ENCODE measurements around the gene KLF13.

Gene KLF13

DNA sequence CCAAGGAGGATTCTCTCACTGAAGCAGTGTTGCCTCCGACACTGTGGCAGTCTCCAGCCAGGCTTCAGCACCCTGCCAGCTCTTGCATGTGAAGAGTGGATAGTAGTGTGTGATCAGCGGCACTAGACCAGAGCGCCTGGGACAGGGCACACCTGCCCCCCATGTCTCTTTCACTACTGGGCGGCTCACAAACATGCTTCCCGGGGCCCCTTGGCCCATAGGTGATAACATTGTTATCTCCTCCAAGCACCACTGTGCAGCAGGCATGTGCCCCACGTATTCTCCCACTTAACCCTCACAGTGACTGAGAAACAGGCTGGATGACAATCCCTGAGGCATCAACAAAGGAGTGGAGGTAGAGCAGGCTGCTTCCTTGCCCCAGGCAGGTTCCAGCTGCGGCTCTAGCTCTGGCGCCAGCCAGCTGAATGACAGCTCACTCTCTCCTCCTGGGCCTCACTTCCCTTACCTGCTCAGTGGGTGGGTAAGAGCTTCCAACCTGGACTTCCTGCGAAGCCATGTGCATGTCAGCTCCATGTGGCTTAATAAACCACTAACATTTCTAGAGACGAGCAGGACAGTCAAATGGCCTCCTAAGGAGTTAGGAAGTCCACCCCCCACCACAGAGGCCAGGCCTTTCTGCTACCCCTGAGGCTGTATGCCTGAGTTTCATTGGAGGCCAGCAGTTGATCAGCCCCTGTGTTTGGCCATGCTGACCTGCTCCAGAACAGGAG lies 37.8 kb downstream of the KLF13 start:
- H3K9me2 ChIP-seq (replicated peaks; ENCODE audit: control insufficient read depth, low read length), result no peaks in the 10 kb centered on the region
- H3K36me3 ChIP-seq (ENCODE audit: control insufficient read depth, low read length), result peaks cover 41% of the 10 kb centered on the region
- peaks cover 99% of the 10 kb centered on the region for H3K4me1 ChIP-seq (ENCODE audit: control insufficient read depth, low read length)
- TF ChIP-seq CTCF (IDR thresholded peaks at IDR 0.05; ENCODE audit: low read depth, low read length, poor library complexity, severe bottlenecking) (no peak), EZH2phosphoT487 (IDR thresholded peaks at IDR 0.05; ENCODE audit: borderline replicate concordance, low read length) (no peak)
- H3K4me2 ChIP-seq (ENCODE audit: low read length), result peak overlapping the region; percentile 91
- no peaks in the 10 kb centered on the region for H3K9me3 ChIP-seq (ENCODE audit: control insufficient read depth, insufficient read depth, low read length)
- no peaks in the 10 kb centered on the region for H4K20me1 ChIP-seq (ENCODE audit: control insufficient read depth, insufficient read depth, low read depth, low read length)
- peak overlapping the region; percentile 75 for H3K4me3 ChIP-seq (ENCODE audit: low read length)
- H3K27ac ChIP-seq (ENCODE audit: low read depth, low read length), result peak overlapping the region; percentile 99
- peaks cover 40% of the 10 kb centered on the region for H3F3A ChIP-seq (ENCODE audit: control insufficient read depth, insufficient read depth)
- peaks cover 94% of the 10 kb centered on the region for H3K79me2 ChIP-seq (ENCODE audit: control insufficient read depth, low read length)
- no peaks in the 10 kb centered on the region for H3K27me3 ChIP-seq (ENCODE audit: control insufficient read depth, low read length)

DNA sequence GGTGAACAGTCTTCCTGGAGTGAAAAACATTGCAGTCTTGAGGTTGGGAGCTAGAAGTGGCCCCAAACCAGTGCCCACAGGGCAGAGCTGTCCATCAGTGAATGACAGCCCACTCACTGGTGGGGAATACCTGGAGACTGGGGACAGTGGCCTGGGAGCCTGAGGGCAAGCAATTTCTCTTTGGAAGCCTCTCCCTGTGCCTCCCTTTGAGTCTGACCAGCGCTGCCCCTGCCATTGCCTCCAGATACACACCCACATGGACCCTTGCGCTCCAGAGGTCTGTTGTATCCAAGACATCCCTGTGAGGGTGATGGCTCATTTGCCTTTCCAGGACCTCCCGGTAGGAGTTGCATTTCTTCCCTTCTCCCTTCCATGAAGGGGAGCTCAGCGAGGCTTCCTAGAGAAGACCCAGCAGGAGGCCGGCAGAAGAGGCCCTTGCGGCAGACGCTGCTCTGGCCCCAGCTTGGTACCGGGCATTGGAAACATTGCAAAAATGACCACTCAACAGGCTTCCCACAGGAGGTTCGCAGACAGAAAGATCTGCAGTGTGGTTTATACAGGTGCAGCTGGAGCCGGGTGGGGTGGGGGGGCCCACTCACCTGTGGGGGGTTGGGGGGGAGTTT lies 38.5 kb downstream of the KLF13 start:
- Histone ChIP-seq H3K4me1 (ENCODE audit: control insufficient read depth, low read length) (peaks cover 95% of the 10 kb centered on the region), H3K27ac (ENCODE audit: low read depth, low read length) (peak overlapping the region; percentile 99)

GRCh38 chr15:31365655-31366127 lies 39.1 kb downstream of the KLF13 start:
- TF ChIP-seq CTCF (IDR thresholded peaks at IDR 0.05; ENCODE audit: low read depth, low read length, poor library complexity, severe bottlenecking) (peak; percentile 57), EZH2phosphoT487 (IDR thresholded peaks at IDR 0.05; ENCODE audit: borderline replicate concordance, low read length) (no peak)
- Histone ChIP-seq H3K79me2 (ENCODE audit: control insufficient read depth, low read length) (peaks cover 94% of the 10 kb centered on the region), H4K20me1 (ENCODE audit: control insufficient read depth, insufficient read depth, low read depth, low read length) (0 out of 2 replicates have a peak, but pooled peaks cover under 1% of the 10 kb centered on the region), H3K4me3 (ENCODE audit: low read length) (peak overlapping the region; percentile 75), H3K4me1 (ENCODE audit: control insufficient read depth, low read length) (peaks cover 90% of the 10 kb centered on the region), H3K4me2 (ENCODE audit: low read length) (peak overlapping the region; percentile 91), H3F3A (ENCODE audit: control insufficient read depth, insufficient read depth) (peaks cover 29% of the 10 kb centered on the region), H3K9me3 (ENCODE audit: control insufficient read depth, insufficient read depth, low read length) (no peaks in the 10 kb centered on the region), H3K27me3 (ENCODE audit: control insufficient read depth, low read length) (no peaks in the 10 kb centered on the region), H3K9me2 (replicated peaks; ENCODE audit: control insufficient read depth, low read length) (no peaks in the 10 kb centered on the region), H3K36me3 (ENCODE audit: control insufficient read depth, low read length) (peaks cover 33% of the 10 kb centered on the region), H3K27ac (ENCODE audit: low read depth, low read length) (peak overlapping the region; percentile 99)

More for the DNA sequence above, 38.5 kb downstream of the KLF13 start:
- Histone ChIP-seq H3K4me3 (ENCODE audit: low read length) (peak overlapping the region; percentile 75), H3K27me3 (ENCODE audit: control insufficient read depth, low read length) (no peaks in the 10 kb centered on the region), H3F3A (ENCODE audit: control insufficient read depth, insufficient read depth) (peaks cover 34% of the 10 kb centered on the region), H4K20me1 (ENCODE audit: control insufficient read depth, insufficient read depth, low read depth, low read length) (no peaks in the 10 kb centered on the region), H3K9me2 (replicated peaks; ENCODE audit: control insufficient read depth, low read length) (no peaks in the 10 kb centered on the region), H3K9me3 (ENCODE audit: control insufficient read depth, insufficient read depth, low read length) (no peaks in the 10 kb centered on the region), H3K4me2 (ENCODE audit: low read length) (peak overlapping the region; percentile 91), H3K79me2 (ENCODE audit: control insufficient read depth, low read length) (peaks cover 94% of the 10 kb centered on the region), H3K36me3 (ENCODE audit: control insufficient read depth, low read length) (peaks cover 34% of the 10 kb centered on the region)
- TF ChIP-seq CTCF (IDR thresholded peaks at IDR 0.05; ENCODE audit: low read depth, low read length, poor library complexity, severe bottlenecking), result no peak
- TF ChIP-seq EZH2phosphoT487 (IDR thresholded peaks at IDR 0.05; ENCODE audit: borderline replicate concordance, low read length), result no peak
